Astrocyte (in vitro differentiated cells and primary cell): ENCODE data around the gene ERAL1.

Source experiments
- EZH2 ChIP-seq: IDR thresholded peaks from 2 replicates; pipeline ENCODE4 v1.6.1; 2012; ENCODE audit warnings: mild to moderate bottlenecking, low read length, inconsistent platforms; ENCODE audit not compliant: insufficient read depth
- TF ChIP-seq, protein P1 (sequence below): IDR thresholded peaks from 2 replicates; pipeline ENCODE4 v1.5.1; 2011; ENCODE audit warnings: low read depth, mild to moderate bottlenecking, inconsistent platforms, low read length, moderate library complexity; ENCODE audit not compliant: insufficient read depth

DNA sequence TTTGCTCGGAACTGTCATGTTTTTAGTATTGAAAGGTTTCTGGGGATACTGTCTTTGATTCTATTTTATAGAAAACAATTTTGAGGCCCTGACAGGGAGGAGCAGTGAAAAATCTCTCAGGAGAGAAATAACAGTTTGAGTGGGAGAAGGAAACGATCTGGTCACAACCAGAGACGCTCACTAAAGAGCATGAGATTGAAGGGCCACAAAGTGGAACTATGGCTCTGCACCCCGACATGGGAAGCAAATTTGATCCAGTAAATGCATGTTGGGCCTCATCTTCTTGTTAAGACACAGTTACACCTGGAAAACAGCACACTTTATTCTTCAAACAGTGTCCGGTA lies 492 bp downstream of the ERAL1 start:
- TF ChIP-seq, protein P1, sequence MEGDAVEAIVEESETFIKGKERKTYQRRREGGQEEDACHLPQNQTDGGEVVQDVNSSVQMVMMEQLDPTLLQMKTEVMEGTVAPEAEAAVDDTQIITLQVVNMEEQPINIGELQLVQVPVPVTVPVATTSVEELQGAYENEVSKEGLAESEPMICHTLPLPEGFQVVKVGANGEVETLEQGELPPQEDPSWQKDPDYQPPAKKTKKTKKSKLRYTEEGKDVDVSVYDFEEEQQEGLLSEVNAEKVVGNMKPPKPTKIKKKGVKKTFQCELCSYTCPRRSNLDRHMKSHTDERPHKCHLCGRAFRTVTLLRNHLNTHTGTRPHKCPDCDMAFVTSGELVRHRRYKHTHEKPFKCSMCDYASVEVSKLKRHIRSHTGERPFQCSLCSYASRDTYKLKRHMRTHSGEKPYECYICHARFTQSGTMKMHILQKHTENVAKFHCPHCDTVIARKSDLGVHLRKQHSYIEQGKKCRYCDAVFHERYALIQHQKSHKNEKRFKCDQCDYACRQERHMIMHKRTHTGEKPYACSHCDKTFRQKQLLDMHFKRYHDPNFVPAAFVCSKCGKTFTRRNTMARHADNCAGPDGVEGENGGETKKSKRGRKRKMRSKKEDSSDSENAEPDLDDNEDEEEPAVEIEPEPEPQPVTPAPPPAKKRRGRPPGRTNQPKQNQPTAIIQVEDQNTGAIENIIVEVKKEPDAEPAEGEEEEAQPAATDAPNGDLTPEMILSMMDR, result no peak
- TF ChIP-seq EZH2, result no peak
